ENCODE data around the gene PIK3C3. TPM values are rescaled to one million over a fixed set of nuclear protein-coding genes. Genes with fewer than 3 reads are reported as not detected.
A peak's percentile ranks its signal among the peaks of the same experiment; 100 is the strongest.

The PIK3C3 gene
- total and polyA plus RNA-seq, 9 of the 15 experiments (the other 6 are each of a cell fraction or from before 2014, with no cell fraction given): 27.0 to 101 (median 42.9) TPM

DNA sequence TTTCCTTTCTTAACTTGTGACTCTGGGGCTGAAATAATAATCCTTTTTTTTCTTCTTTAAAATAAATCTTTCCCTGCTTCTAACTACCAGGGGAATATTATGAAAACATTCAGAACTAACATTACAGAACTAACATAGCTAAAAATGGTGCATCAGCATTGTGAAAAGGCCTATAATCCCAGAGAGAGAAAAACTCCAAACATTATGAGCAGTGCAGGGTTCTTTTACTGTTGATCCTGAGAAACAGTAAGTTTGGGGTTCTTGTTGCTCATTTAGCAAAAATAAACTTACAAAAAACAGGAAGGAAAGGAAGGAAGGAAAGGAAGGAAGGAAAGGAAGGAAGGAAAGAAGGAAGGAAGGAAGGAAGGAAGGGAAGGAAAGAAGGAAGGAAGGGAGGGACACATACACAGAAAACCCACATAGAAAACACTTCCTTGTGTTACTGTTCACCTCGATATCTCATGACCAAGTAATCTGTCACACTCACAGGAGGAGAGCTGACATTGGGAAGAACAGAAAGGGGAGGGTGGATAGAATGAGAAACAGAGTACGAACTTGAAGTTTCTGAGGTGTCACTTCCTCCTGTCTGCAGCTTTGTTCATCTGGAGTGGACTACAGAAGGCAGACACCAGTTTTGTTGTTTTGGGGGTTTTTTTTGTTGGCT, 18.4 kb upstream of the PIK3C3 start (continued):
- TF ChIP-seq HBP1 (CRISPR knock-in tag; IDR thresholded peaks at IDR 0.05): peak; percentile 47; the same call in 1 of the 2 replicates

GRCh38 chr18:41938445-41938844, 16.6 kb upstream of the PIK3C3 start:
- H3K9me1 ChIP-seq (ENCODE audit: control insufficient read depth, insufficient read depth, low read length): no peaks in the 10 kb centered on the region
- ChIA-PET POLR2A (no interaction called here), CTCF (ENCODE audit: low intra/inter-chr PET ratio) (no interaction called here)
- no peaks in the 10 kb centered on the region for H3K36me3 ChIP-seq (ENCODE audit: control insufficient read depth, insufficient read depth, low read length)
- no peak overlapping the region for H2AFZ ChIP-seq (ENCODE audit: low read depth, low read length)
- in situ Hi-C loops (cut with MboI) (no loop called here), intact Hi-C loops (cut with micrococcal nuclease) (no loop called here)
- H3K4me2 ChIP-seq (ENCODE audit: insufficient read depth, low read length): no peak overlapping the region
- ATAC-seq (peak; percentile 50), DNase-seq (ENCODE audit: extremely low read depth in 1 of 4, low spot score in 3 of 4) (peak in 1 of 4 experiments; percentile 20), FAIRE-seq (no peak)
- H3K9me3 ChIP-seq (replicated peaks; ENCODE audit: control insufficient read depth, insufficient read depth, low read depth, low read length): no peaks in the 10 kb centered on the region
- H3K27me3 ChIP-seq (ENCODE audit: control insufficient read depth in 2 of 2, insufficient read depth in 2 of 2, low read length in 2 of 2): no peaks in the 10 kb centered on the region
- no TSS peak for BruUV-seq (replicated peaks)
- H3K4me3 ChIP-seq: no peak overlapping the region
- 0 out of 2 replicates have a peak, but pooled peaks have one; percentile 27 for TF ChIP-seq MEF2D (tag; conservative IDR thresholded peaks at IDR 0.05; ENCODE audit: low read depth)
- TF ChIP-seq MEIS2 (IDR thresholded peaks at IDR 0.05; ENCODE audit: partially characterized antibody): peak; percentile 73
- TF ChIP-seq ETV6 (IDR thresholded peaks at IDR 0.05; ENCODE audit: borderline replicate concordance in 1 of 2, low read depth in 2 of 2, low read length in 1 of 2): no peak
- no peak for TF ChIP-seq ETV6 (CRISPR knock-in tag; IDR thresholded peaks at IDR 0.05; ENCODE audit: borderline replicate concordance)
- TF ChIP-seq ZNF431 (CRISPR knock-in tag; IDR thresholded peaks at IDR 0.05): no peak
- TF ChIP-seq, protein P1, sequence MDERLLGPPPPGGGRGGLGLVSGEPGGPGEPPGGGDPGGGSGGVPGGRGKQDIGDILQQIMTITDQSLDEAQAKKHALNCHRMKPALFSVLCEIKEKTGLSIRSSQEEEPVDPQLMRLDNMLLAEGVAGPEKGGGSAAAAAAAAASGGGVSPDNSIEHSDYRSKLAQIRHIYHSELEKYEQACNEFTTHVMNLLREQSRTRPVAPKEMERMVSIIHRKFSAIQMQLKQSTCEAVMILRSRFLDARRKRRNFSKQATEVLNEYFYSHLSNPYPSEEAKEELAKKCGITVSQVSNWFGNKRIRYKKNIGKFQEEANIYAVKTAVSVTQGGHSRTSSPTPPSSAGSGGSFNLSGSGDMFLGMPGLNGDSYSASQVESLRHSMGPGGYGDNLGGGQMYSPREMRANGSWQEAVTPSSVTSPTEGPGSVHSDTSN (CRISPR knock-in tag; IDR thresholded peaks at IDR 0.05; ENCODE audit: low read depth): no peak
- TF ChIP-seq, protein P1 (tag; conservative IDR thresholded peaks at IDR 0.05; ENCODE audit: low read depth): peak; percentile 74
- TF ChIP-seq MEF2A (IDR thresholded peaks at IDR 0.05; ENCODE audit: control insufficient read depth, low read depth, low read length): peak; percentile 45; the same call in 1 of the 2 replicates
- TF ChIP-seq, protein P2, sequence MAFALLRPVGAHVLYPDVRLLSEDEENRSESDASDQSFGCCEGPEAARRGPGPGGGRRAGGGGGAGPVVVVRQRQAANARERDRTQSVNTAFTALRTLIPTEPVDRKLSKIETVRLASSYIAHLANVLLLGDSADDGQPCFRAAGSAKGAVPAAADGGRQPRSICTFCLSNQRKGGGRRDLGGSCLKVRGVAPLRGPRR (CRISPR knock-in tag; IDR thresholded peaks at IDR 0.05): no peak
- TF ChIP-seq HMG20A (CRISPR knock-in tag; conservative IDR thresholded peaks at IDR 0.05): no peak
- TF ChIP-seq ZNF146 (CRISPR knock-in tag; IDR thresholded peaks at IDR 0.05; ENCODE audit: unreplicated experiment): no peak
- no peaks in the 10 kb centered on the region for H4K20me1 ChIP-seq (replicated peaks; ENCODE audit: control insufficient read depth, insufficient read depth, low read length)
- WGBS (ENCODE audit: insufficient coverage, low coverage, missing lambda C conversion rate): 6% methylated on average over 2 of the region's 2 CpGs
- H3K79me2 ChIP-seq (ENCODE audit: control insufficient read depth, insufficient read depth, low read length): no peaks in the 10 kb centered on the region
- H3K27ac ChIP-seq (ENCODE audit: extremely low read depth, low read depth, low read length): no peak overlapping the region
- H3K9ac ChIP-seq (ENCODE audit: insufficient read depth in 1 of 2, low read depth in 2 of 2, low read length in 2 of 2): no peak overlapping the region
- no peaks in the 10 kb centered on the region for H3K4me1 ChIP-seq (replicated peaks in 1 of 2; ENCODE audit: control insufficient read depth in 2 of 2, insufficient read depth in 2 of 2, low read length in 2 of 2)
